Aorta (tissue), 5 donors: ENCODE measurements around the gene COTL1. TPM values are rescaled to one million over a fixed set of nuclear protein-coding genes. Genes with fewer than 3 reads are reported as not detected.
A peak's percentile ranks its signal among the peaks of the same experiment; 100 is the strongest.
"Not testable (repeated sequence)": the region's sequence is repeated elsewhere in the genome, so short reads cannot be mapped to it uniquely, and the experiment has no call there.

Experiments used
- ATAC-seq: fragments of 200-7000 bp; cut with Tn5 transposase; one replicate; pipeline ENCODE4 v1.9.1; 2022; ENCODE audit warnings: moderate library complexity; ENCODE audit not compliant: low FRiP score
- DNase-seq, 2 donors: peaks; one replicate each; pipeline ENCODE4 v3.0.0-alpha.2; 2020
- H3K27ac ChIP-seq, 2 donors: one replicate each; pipeline ENCODE4 v1.5.1; 2013; ENCODE audit warnings: low read length in 2 of 2, mild to moderate bottlenecking in 2 of 2, moderate library complexity in 2 of 2, control low read depth in 1 of 2, inconsistent platforms in 1 of 2, low read depth in 1 of 2
- H3K27me3 ChIP-seq, 2 donors: one replicate each; pipeline ENCODE4 v1.6.1; 2013; ENCODE audit warnings: control low read depth in 1 of 2, low read length in 1 of 2, mild to moderate bottlenecking in 1 of 2, moderate library complexity in 1 of 2; ENCODE audit not compliant: insufficient read depth in 2 of 2, control insufficient read depth in 1 of 2
- H3K36me3 ChIP-seq, 2 donors: one replicate each; pipeline ENCODE4 v1.6.1; 2013; ENCODE audit warnings: control low read depth in 1 of 2, low read length in 1 of 2, mild to moderate bottlenecking in 1 of 2; ENCODE audit not compliant: insufficient read depth in 2 of 2, control insufficient read depth in 1 of 2
- H3K4me1 ChIP-seq, 2 donors: one replicate each; pipeline ENCODE4 v1.6.1; 2013; ENCODE audit warnings: low read length in 2 of 2, control low read depth in 1 of 2, mild to moderate bottlenecking in 1 of 2, moderate library complexity in 1 of 2; ENCODE audit not compliant: insufficient read depth in 2 of 2, control insufficient read depth in 1 of 2
- H3K4me3 ChIP-seq, 2 donors: one replicate each; pipeline ENCODE4 v1.5.1; 2013; ENCODE audit warnings: low read length in 2 of 2, control low read depth in 1 of 2, mild to moderate bottlenecking in 1 of 2
- H3K9me3 ChIP-seq: one replicate; pipeline ENCODE4 v1.6.1; 2013; ENCODE audit warnings: mild to moderate bottlenecking, low read length; ENCODE audit not compliant: control insufficient read depth
- WGBS, 2 donors: extraction: QIAGEN DNeasy Blood & Tissue Kit; methylation state at CpG; one replicate each; pipeline ENCODE4 v1.1.7; 2013; 5-methylcytosine and 5-hydroxymethylcytosine counted together
- intact Hi-C, 2 donors: fragments of 100-400 bp; cut with DNase I; formaldehyde crosslinking; loops; one replicate each; pipeline versions ENCODE4 v1.14.2 to v1.15.0; 2022
- polyA plus RNA-seq, 2 donors: library from polyadenylated mRNA; stranded (reverse); fragments of 200-250 nt; gene quantifications; one replicate each; pipeline ENCODE4 v1.2.3, GENCODE V29; 2013
- total RNA-seq, 2 donors: library from RNA; stranded (reverse); fragmentation: NEBNext Ultra II Directional; extraction: Animal tissue kit (Norgen Biotek cat#: 25700); gene quantifications; one replicate each; pipeline ENCODE4 v1.2.1, GENCODE V29; 2021
- donor health status: healthy with polysubstance abuse.
- donor health status: Bipolar disorder and iron deficiency.
- donor health status: DM: no; HTN: no; CAD: no.
- donor health status: DM: no; HTN: no; CAD: no.
- donor health status: DM: yes; HTN: yes; CAD: no.

The COTL1 gene
- total and polyA plus RNA-seq, 4 donors = 22.8 to 69.9 (median 60.0) TPM

- H3K27ac ChIP-seq, DNase-seq, ATAC-seq, H3K9me3 ChIP-seq, H3K4me3 ChIP-seq, H3K27me3 ChIP-seq, H3K36me3 ChIP-seq, intact Hi-C loops, H3K4me1 ChIP-seq: not testable (repeated sequence)
- WGBS, 2 donors = 80 to 84% methylated on average over 17 to 19 of the region's 21 CpGs
Observed at GRCh38 chr16:84524941-84525581, 92.8 kb downstream of the COTL1 start.

GRCh38 chr16:84524346-84524920, 93.4 kb downstream of the COTL1 start:
- intact Hi-C loops = no loop called here
- Histone ChIP-seq H3K36me3 (no peaks in the 10 kb centered on the region), H3K27ac (no peak overlapping the region), H3K4me3 (no peak overlapping the region), H3K27me3 (no peaks in the 10 kb centered on the region), H3K9me3 (no peaks in the 10 kb centered on the region), H3K4me1 (no peaks in the 10 kb centered on the region)
- DNase-seq (no peak), ATAC-seq (no peak)
- 69 to 89% methylated on average over 14 of the region's 14 CpGs for WGBS, 2 donors

- no peaks in the 10 kb centered on the region for H3K9me3 ChIP-seq
- H3K27me3 ChIP-seq = no peaks in the 10 kb centered on the region
- no peak overlapping the region for H3K4me3 ChIP-seq
- WGBS, 2 donors = 75 to 79% methylated on average over 4 of the region's 4 CpGs
- H3K4me1 ChIP-seq = no peaks in the 10 kb centered on the region
- no peak overlapping the region for H3K27ac ChIP-seq
- intact Hi-C loops = no loop called here
- DNase-seq (no peak), ATAC-seq (no peak)
- no peaks in the 10 kb centered on the region for H3K36me3 ChIP-seq
Observed at GRCh38 chr16:84521497-84521770, 96.4 kb downstream of the COTL1 start.

- no peak overlapping the region for H3K27ac ChIP-seq
- ATAC-seq = no peak
- no peak overlapping the region for H3K4me3 ChIP-seq
- no peaks in the 10 kb centered on the region for H3K9me3 ChIP-seq
- WGBS, 2 donors = 80 to 85% methylated on average over 17 of the region's 17 CpGs
- no peaks in the 10 kb centered on the region for H3K27me3 ChIP-seq
- peak in 1 of 2 donors; percentile 14 for DNase-seq
- no peaks in the 10 kb centered on the region for H3K36me3 ChIP-seq
- intact Hi-C loops = no loop called here
- no peaks in the 10 kb centered on the region for H3K4me1 ChIP-seq
Observed at GRCh38 chr16:84520725-84521496, 97.0 kb downstream of the COTL1 start.

- H3K27me3 ChIP-seq = no peaks in the 10 kb centered on the region
- 80 to 82% methylated on average over 11 of the region's 11 CpGs for WGBS, 2 donors
- DNase-seq = no peak
- H3K4me3 ChIP-seq = no peak overlapping the region
- intact Hi-C loops = no loop called here
- no peaks in the 10 kb centered on the region for H3K4me1 ChIP-seq
- no peak overlapping the region for H3K27ac ChIP-seq
- no peak for ATAC-seq
- H3K9me3 ChIP-seq = no peaks in the 10 kb centered on the region
- H3K36me3 ChIP-seq = no peaks in the 10 kb centered on the region
Observed at GRCh38 chr16:84519855-84520254, 98.0 kb downstream of the COTL1 start.

GRCh38 chr16:84518804-84519341, 99.0 kb downstream of the COTL1 start:
- Histone ChIP-seq H3K9me3 (no peaks in the 10 kb centered on the region), H3K4me3 (no peak overlapping the region), H3K27me3 (no peaks in the 10 kb centered on the region), H3K36me3 (no peaks in the 10 kb centered on the region), H3K4me1 (no peaks in the 10 kb centered on the region), H3K27ac (no peak overlapping the region)
- ATAC-seq = no peak
- intact Hi-C loops = no loop called here
- 96 to 98% methylated on average over 17 of the region's 17 CpGs for WGBS, 2 donors
- DNase-seq = peak; percentile 54 to 68

GRCh38 chr16:84518220-84518619, 99.7 kb downstream of the COTL1 start:
- H3K27me3 ChIP-seq, H3K9me3 ChIP-seq, H3K36me3 ChIP-seq, H3K27ac ChIP-seq, ATAC-seq, intact Hi-C loops, H3K4me1 ChIP-seq, H3K4me3 ChIP-seq: not testable (repeated sequence)
- WGBS, 2 donors = 77 to 93% methylated on average over 3 of the region's 3 CpGs
- peak; percentile 8 to 12 for DNase-seq

GRCh38 chr16:84517366-84517765, 100.5 kb downstream of the COTL1 start:
- no peaks in the 10 kb centered on the region for H3K4me1 ChIP-seq
- intact Hi-C loops = no loop called here
- WGBS, 2 donors = 61 to 73% methylated on average over 12 of the region's 12 CpGs
- no peak overlapping the region for H3K27ac ChIP-seq
- H3K9me3 ChIP-seq = no peaks in the 10 kb centered on the region
- H3K27me3 ChIP-seq = no peaks in the 10 kb centered on the region
- no peak overlapping the region for H3K4me3 ChIP-seq
- DNase-seq (peak in 1 of 2 donors; percentile 30), ATAC-seq (no peak)
- no peaks in the 10 kb centered on the region for H3K36me3 ChIP-seq
